MM.1S (cell line): ENCODE measurements around the gene CSKMT.

ENCODE experiments used
- CTCF ChIP-seq: fragments of 300-600 bp; sonication (generic); IDR thresholded peaks from 2 replicates; pipeline ENCODE4 v1.5.1; 2016; ENCODE audit warnings: antibody characterized with exemption, low read length, mixed read lengths
- EZH2 ChIP-seq: fragments of 300-600 bp; sonication (generic); optimal IDR thresholded peaks from 2 replicates; pipeline ENCODE3; 2017; ENCODE audit warnings: low read depth, mild to moderate bottlenecking, antibody characterized with exemption, low read length, mixed read lengths
- EZH2phosphoT487 ChIP-seq: fragments of 300-600 bp; sonication (generic); IDR thresholded peaks from 2 replicates; pipeline ENCODE4 v1.6.1; 2018; ENCODE audit warnings: antibody characterized with exemption, low read length

DNA sequence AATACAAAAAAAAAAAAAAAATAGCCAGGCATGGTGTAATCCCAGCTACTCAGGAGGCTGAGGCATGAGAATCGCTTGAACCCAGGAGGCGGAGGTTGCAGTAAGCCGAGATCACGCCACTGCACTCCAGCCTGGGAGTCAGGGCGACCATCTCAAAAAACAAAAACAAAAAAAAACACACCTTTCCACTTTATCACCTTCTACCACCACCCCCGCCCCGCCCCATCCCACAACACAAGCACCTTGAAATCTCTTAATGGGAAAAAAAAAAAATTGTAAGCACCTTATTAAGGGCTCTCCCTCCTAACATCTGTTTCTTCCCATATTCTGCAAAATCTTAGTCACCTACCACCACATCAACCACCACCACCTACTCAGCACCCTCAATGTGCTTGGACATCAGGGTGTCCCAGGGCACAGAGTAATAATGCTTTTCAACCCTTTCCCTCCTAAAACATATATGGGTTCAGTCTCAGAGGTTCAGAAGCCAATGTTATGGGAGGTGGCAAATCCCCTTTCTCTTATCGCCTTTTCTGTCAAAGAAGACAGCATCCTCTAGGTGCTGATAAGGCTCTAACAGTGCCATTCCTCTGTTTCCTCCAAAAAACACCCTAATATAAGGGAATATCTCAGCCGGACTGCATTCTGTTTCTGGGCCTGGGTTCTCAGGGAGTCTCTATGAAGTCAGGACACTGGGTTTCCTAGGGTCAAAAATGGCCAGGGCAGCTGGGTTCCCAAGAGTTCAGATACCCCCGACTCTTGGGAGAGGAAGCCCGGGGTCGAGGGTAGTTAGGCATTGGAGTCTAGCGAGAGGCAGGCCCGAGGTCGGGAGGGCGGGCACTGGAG is 12.7 kb upstream of the CSKMT start:
- no peak for TF ChIP-seq CTCF
- no peak for TF ChIP-seq EZH2
- TF ChIP-seq EZH2phosphoT487 = no peak
